Stimulated activated CD4-positive, alpha-beta T cell treated with anti-CD3 and anti-CD28 coated beads, TNF-alpha, amount 100 ng/mL, for 24 hours (primary cell): ENCODE data around the gene VPS45.

ENCODE experiments used
- DNase-seq, 3 experiments: peaks; one replicate each; pipeline ENCODE4 v3.0.0-alpha.2; 2020; ENCODE audit warnings: low read depth in 3 of 3

VPS45 gene

DNA sequence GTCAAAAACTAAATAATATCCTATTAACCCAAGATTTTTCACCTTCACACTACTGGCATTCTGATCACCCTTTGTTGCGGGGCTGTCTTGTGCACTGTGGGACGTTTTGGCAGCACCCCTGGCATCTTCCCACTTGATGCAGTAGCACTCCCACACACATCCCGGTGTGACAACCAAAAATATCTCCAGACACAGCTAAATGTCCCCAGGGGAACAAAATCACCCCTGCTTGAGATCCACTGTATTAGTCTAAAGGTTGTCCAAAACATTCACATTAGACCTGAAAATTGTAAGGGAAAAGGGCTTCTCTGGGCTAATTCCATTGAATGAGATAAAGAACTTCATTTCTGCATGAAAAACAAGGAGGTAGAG, 120.0 kb downstream of the VPS45 start:
- no peak for DNase-seq

DNA sequence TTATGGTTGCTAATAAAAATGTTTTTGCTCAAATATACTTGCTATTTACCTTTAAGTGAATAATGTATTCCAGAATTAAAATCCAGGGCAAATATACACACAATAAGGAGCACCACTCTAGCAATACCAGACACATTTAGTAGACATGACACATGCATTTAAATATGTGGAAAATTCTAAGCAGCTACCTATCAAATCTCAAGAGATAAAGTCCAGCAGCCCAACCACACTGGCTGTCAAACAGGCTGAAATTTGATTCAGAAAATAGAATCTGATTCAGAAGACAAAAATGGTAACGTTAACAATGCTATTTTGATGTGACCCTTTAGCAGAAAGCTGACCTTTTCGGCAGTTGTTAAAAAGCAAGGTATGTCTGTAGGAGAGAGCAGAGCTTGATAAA, 124.4 kb downstream of the VPS45 start:
- DNase-seq, result no peak

DNA sequence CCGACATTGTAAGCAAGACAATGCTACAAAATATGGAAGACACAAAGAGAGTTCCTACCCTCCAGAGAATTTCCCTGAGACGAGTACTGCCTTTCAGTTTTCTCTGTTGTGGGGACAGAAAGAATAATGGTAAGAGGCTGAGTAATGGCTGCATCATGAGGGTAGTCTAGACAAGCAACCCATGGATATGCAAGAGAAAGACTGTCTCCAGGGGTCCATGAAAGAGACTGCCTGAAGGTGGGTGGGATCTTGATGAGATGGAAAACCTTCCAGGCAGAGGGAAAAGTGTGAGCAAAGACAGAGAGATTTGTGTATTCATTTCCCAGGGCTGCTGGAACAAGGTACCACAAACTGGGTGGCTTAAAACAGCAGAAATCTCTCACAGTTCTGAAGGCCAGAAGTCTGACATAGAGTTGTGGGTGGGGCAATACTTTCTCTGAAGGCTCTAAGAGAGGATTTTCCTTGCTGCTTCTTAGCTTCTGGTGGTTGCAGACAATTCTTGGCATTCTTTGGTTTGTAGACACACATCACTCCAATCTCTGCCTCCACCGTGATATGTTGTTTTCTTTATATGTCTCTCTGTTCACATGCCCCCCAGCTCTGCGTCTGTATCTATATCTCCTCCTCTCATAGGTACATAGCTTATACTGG, 126.9 kb downstream of the VPS45 start:
- DNase-seq, result no peak
